ENCODE measurements around the gene DNAJC8.

Gene DNAJC8

DNA sequence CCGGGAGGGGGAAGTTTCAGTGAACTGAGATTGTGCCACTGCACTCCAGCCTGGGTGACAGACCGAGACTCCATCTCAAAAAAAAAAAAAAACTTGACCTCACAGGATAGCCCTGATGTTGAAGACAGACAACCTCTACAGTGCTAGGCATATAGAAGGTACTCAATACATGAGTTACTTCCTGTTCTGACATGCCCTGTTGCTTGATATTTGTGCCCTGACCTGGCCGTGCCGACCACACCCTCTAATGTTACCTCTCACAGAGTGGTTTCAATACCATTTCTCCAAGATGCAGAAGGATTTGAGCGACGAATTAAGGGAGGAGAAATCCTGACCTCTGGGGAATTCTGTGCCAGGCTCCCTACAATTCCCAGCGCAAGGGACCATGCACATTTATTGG is 61.6 kb downstream of the DNAJC8 start:
- TF ChIP-seq, protein P1, sequence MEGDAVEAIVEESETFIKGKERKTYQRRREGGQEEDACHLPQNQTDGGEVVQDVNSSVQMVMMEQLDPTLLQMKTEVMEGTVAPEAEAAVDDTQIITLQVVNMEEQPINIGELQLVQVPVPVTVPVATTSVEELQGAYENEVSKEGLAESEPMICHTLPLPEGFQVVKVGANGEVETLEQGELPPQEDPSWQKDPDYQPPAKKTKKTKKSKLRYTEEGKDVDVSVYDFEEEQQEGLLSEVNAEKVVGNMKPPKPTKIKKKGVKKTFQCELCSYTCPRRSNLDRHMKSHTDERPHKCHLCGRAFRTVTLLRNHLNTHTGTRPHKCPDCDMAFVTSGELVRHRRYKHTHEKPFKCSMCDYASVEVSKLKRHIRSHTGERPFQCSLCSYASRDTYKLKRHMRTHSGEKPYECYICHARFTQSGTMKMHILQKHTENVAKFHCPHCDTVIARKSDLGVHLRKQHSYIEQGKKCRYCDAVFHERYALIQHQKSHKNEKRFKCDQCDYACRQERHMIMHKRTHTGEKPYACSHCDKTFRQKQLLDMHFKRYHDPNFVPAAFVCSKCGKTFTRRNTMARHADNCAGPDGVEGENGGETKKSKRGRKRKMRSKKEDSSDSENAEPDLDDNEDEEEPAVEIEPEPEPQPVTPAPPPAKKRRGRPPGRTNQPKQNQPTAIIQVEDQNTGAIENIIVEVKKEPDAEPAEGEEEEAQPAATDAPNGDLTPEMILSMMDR (IDR thresholded peaks at IDR 0.05; ENCODE audit: borderline replicate concordance, insufficient read depth, low read depth, low read length) = no peak
- no peak overlapping the region for H3K4me3 ChIP-seq (ENCODE audit: low read depth, low read length)

DNA sequence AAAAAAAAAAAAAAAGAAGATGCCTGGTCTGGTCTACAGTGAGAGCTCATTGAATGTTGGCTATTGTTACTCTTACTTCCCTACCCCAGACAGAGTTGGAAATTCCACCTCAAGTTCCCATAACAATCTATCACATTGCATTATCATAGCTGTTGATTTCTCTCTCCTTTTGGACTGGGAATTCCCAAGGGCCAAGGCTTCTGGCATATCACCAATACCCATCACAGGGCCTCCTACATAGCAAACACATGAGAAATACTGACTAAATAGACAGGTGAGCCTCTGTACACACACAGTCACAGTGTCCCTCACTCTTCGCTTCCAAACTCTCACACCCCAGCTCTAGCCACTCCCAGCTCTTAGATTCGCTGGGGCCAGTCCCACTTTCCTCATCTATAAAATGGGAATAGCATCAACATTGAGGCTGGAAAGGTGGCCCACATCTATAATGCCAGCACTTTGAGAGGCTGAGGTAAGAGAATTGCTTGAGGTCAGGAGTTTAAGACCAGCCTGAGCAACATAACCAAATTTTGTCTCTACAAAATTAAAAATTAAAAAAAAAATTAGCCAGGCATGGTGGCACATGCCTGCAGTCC is 62.7 kb downstream of the DNAJC8 start:
- TF ChIP-seq, protein P1 (IDR thresholded peaks at IDR 0.05; ENCODE audit: borderline replicate concordance, insufficient read depth, low read depth, low read length) = no peak
- no peak overlapping the region for H3K4me3 ChIP-seq (ENCODE audit: low read depth, low read length)

DNA sequence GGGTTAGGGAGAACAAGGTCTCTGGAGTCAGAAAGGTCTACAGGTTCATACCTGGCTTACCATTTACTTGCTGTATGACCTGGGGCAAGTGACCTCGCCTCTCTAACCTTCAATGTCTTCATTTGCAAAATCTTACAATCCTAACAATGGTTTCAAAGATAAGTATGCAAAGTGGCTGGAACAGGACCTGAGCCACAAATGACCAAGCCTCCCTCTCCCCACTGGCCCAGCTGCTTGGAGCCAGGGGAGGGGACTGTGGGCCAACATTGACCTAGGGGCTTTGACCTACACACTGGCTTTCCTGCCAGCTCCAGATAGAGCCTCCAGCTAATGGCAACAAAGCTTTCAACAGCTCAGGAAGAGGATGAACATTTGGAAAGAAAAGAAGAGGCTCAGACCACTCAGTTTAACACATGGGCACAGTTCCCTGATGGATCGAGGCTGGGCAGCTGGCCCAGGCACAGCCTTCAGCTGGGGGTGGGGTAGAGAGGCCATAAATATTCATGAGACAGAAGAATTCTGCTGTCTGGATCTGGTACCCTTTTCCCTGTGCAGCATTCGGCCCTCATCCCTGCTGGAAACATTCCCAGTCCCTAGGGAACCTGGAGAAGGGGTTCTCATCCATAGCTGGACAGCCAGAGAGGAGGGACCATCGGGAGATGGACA is 69.2 kb downstream of the DNAJC8 start:
- no peak overlapping the region for H3K4me3 ChIP-seq (ENCODE audit: low read depth, low read length)
- TF ChIP-seq, protein P1 (IDR thresholded peaks at IDR 0.05; ENCODE audit: borderline replicate concordance, insufficient read depth, low read depth, low read length) = no peak

DNA sequence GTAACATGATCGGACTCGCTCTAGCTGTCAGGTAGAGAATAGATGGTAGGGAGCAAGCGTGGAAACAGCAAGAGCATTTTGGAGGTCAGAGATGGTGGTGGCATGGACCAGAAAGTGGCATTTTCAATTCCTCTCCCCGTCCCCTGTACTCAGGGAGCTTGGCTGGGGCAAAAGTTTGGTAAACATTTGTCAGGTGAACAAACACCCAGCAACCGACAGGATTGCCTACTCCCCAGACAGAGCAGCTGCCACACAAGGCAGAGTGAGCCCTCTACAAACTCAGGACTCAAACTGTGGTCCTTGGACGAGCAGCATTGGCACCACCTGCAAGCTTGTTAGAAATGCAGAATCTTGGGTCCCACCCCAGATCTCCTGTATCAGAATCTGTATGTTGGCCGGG is 70.7 kb downstream of the DNAJC8 start:
- TF ChIP-seq, protein P1 (IDR thresholded peaks at IDR 0.05; ENCODE audit: borderline replicate concordance, insufficient read depth, low read depth, low read length) = no peak
- H3K4me3 ChIP-seq (ENCODE audit: low read depth, low read length) = no peak overlapping the region

DNA sequence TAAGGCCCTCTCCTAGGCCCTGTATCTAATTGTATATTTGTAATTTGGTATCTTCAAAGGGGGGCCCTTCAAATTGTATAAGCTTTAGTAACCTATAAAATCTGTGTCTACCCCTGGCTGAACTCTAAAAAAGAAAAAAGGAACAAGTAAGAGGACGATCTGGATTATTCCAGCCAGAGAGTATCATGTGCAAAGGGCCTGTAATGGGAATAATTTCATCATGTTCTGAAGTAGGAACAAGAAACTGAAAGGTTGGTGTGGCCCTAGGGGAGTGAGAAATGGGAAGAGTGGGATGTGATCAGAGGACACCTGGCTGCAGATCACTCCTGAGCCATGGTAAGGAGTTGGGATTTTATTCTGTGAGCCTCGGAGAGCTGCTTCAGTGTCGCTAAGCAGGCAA is 71.1 kb downstream of the DNAJC8 start:
- TF ChIP-seq, protein P1 (IDR thresholded peaks at IDR 0.05; ENCODE audit: borderline replicate concordance, insufficient read depth, low read depth, low read length) = no peak
- no peak overlapping the region for H3K4me3 ChIP-seq (ENCODE audit: low read depth, low read length)

DNA sequence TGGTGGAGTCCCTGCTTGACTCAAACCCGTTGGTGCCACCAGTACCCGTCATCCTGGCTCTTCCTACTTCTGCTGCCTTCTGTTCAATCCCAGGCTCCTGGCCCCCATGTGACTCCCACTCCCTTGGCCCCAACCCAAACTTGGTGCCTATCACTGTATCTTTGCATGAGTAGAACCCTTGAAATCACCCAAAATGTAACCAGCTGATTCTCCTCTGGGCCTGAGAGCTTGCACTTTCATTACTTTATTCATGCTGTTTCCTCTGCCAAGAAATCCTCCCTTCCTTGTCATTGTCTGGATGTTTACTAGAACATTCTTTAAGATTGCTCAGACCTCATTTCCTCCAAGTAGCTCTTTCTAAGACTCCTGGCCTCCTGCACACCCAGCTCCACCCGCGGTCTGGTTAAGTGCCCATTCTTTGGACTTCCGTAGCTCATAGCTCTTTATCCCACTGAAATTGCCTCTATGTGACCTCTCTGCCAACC is 72.0 kb downstream of the DNAJC8 start:
- TF ChIP-seq, protein P1 (IDR thresholded peaks at IDR 0.05; ENCODE audit: borderline replicate concordance, insufficient read depth, low read depth, low read length) = no peak
- H3K4me3 ChIP-seq (ENCODE audit: low read depth, low read length) = no peak overlapping the region

DNA sequence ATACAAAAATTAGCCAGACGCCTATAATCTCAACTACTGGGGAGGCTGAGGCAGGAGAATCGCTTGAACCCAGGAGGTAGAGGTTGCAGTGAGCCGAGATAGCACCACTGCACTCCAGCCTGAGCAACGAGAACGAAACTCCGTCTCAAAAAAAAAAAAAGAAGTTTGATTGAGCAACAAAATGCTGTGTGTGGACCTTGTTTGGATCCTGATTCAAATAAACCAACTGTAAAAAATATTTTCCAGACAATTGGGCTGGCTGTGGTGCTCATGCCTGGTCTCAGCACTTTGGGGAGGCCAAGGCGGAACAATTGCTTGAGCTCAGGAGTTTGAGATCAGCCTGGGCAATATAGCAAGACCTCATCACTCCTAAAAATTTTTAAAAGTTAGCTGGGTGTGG is 73.1 kb downstream of the DNAJC8 start:
- no peak overlapping the region for H3K4me3 ChIP-seq (ENCODE audit: low read depth, low read length)
- TF ChIP-seq, protein P1 (IDR thresholded peaks at IDR 0.05; ENCODE audit: borderline replicate concordance, insufficient read depth, low read depth, low read length) = no peak

All from GM12875 (cell line).